C4-2B (cell line): ENCODE measurements around the gene B4GALNT4.
"Not testable (repeated sequence)": the region's sequence is repeated elsewhere in the genome, so short reads cannot be mapped to it uniquely, and the experiment has no call there.

Source experiments
- H3K27ac ChIP-seq: fragments of 450-650 bp; 2 replicates; pipeline ENCODE4 v1.5.1; 2017
- CTCF ChIP-seq: fragments of 450-650 bp; conservative IDR thresholded peaks from 2 replicates; pipeline ENCODE4 v1.5.1; 2017; ENCODE audit warnings: mild to moderate bottlenecking
- ZFX ChIP-seq: fragments of 450-650 bp; IDR thresholded peaks from 2 replicates; pipeline ENCODE4 v1.6.1; 2017

The B4GALNT4 gene

GRCh38 chr11:340539-341512 is 28.5 kb upstream of the B4GALNT4 start:
- H3K27ac ChIP-seq, result no peak overlapping the region
- TF ChIP-seq ZFX, result no peak
- no peak for TF ChIP-seq CTCF

- no peak overlapping the region for H3K27ac ChIP-seq
- TF ChIP-seq CTCF (no peak), ZFX (no peak)
These were observed 27.0 kb upstream of the B4GALNT4 start for GRCh38 chr11:342328-342727.

GRCh38 chr11:344836-345578 is 24.3 kb upstream of the B4GALNT4 start:
- no peak for TF ChIP-seq CTCF

GRCh38 chr11:346529-346928 is 22.8 kb upstream of the B4GALNT4 start:
- no peak for TF ChIP-seq CTCF
- TF ChIP-seq ZFX, result no peak
- no peak overlapping the region for H3K27ac ChIP-seq

More at GRCh38 chr11:344836-345578, 24.3 kb upstream of the B4GALNT4 start:
- no peak overlapping the region for H3K27ac ChIP-seq

- not testable (repeated sequence) for H3K27ac ChIP-seq
These were observed 19.9 kb upstream of the B4GALNT4 start for GRCh38 chr11:349270-349954.

GRCh38 chr11:350033-350722 is 19.1 kb upstream of the B4GALNT4 start:
- not testable (repeated sequence) for H3K27ac ChIP-seq

- no peak overlapping the region for H3K27ac ChIP-seq
- TF ChIP-seq ZFX (no peak), CTCF (no peak)
These were observed 18.5 kb upstream of the B4GALNT4 start for GRCh38 chr11:350723-351255.
